Right hindlimb (tissue), 1 donor: ENCODE data around the gene IFRD2.
"Not testable (repeated sequence)": the region's sequence is repeated elsewhere in the genome, so short reads cannot be mapped to it uniquely, and the experiment has no call there.

ENCODE experiments used
- DNase-seq: peaks from one replicate; pipeline ENCODE4 v3.0.0-alpha.2; 2018

IFRD2 gene

GRCh38 chr3:50324351-50325112 lies 32.3 kb upstream of the IFRD2 start:
- DNase-seq, result peak; percentile 74

- DNase-seq, result peak; percentile 51
Observed at GRCh38 chr3:50323614-50324199, 31.5 kb upstream of the IFRD2 start.

- DNase-seq, result peak; percentile 51
Observed at GRCh38 chr3:50323092-50323600, 30.9 kb upstream of the IFRD2 start.

GRCh38 chr3:50322386-50323091 lies 30.3 kb upstream of the IFRD2 start, which contains the start of gene HYAL2:
Gene HYAL2 (minus strand): TSS chr3:50322745. CDS start chr3:50320489, 2,256 bp downstream.
- peak; percentile 58 for DNase-seq

- DNase-seq, result no peak
Observed at GRCh38 chr3:50322115-50322385, 29.8 kb upstream of the IFRD2 start.

GRCh38 chr3:50321336-50322114 lies 29.3 kb upstream of the IFRD2 start:
- peak; percentile 94 for DNase-seq

GRCh38 chr3:50320853-50321335 lies 28.7 kb upstream of the IFRD2 start:
- peak; percentile 89 for DNase-seq

GRCh38 chr3:50319894-50320625 lies 27.8 kb upstream of the IFRD2 start:
- DNase-seq, result no peak

- no peak for DNase-seq
Observed at GRCh38 chr3:50319181-50319893, 27.1 kb upstream of the IFRD2 start.

- no peak for DNase-seq
Observed at GRCh38 chr3:50318615-50319014, 26.4 kb upstream of the IFRD2 start.

GRCh38 chr3:50318163-50318562 lies 25.9 kb upstream of the IFRD2 start:
- DNase-seq, result no peak

GRCh38 chr3:50317300-50317699 lies 25.1 kb upstream of the IFRD2 start:
- no peak for DNase-seq

GRCh38 chr3:50316657-50317242 lies 24.5 kb upstream of the IFRD2 start:
- no peak for DNase-seq

GRCh38 chr3:50314816-50315215 lies 22.6 kb upstream of the IFRD2 start:
- no peak for DNase-seq

- DNase-seq, result no peak
Observed at GRCh38 chr3:50314342-50314741, 22.1 kb upstream of the IFRD2 start.

- DNase-seq, result not testable (repeated sequence)
Observed at GRCh38 chr3:50312041-50312440, 19.8 kb upstream of the IFRD2 start.

- no peak for DNase-seq
Observed at GRCh38 chr3:50304601-50305000, 12.4 kb upstream of the IFRD2 start.

- peak; percentile 66 for DNase-seq
Observed at GRCh38 chr3:50303013-50303815, 11.0 kb upstream of the IFRD2 start, which contains the start of gene HYAL1. Gene HYAL1 (minus strand): TSS chr3:50303574. CDS start chr3:50302956, 618 bp downstream.

- DNase-seq, result no peak
Observed at GRCh38 chr3:50302095-50303012, 10.1 kb upstream of the IFRD2 start.
